DMS153 (cell line): Measurements from ENCODE around the gene MGLL.
"Not testable (repeated sequence)": the region's sequence is repeated elsewhere in the genome, so short reads cannot be mapped to it uniquely, and the experiment has no call there.

Experiments used
- DNase-seq: peaks from one replicate; lab custom pipeline; 2025; lab: John Stamatoyannopoulos, UW

The MGLL gene

GRCh38 chr3:127689266-127689860 lies 133.0 kb downstream of the MGLL start:
- DNase-seq, result no peak

GRCh38 chr3:127688416-127689265 lies 133.7 kb downstream of the MGLL start:
- no peak for DNase-seq

- no peak for DNase-seq
Measured at GRCh38 chr3:127688022-127688415, 134.3 kb downstream of the MGLL start.

- DNase-seq, result no peak
Measured at GRCh38 chr3:127687228-127687737, 135.0 kb downstream of the MGLL start.

- no peak for DNase-seq
Measured at GRCh38 chr3:127686512-127686894, 135.8 kb downstream of the MGLL start.

- no peak for DNase-seq
Measured at GRCh38 chr3:127685708-127686511, 136.4 kb downstream of the MGLL start.

- no peak for DNase-seq
Measured at GRCh38 chr3:127684871-127685707, 137.2 kb downstream of the MGLL start.

- no peak for DNase-seq
Measured at GRCh38 chr3:127682561-127682960, 139.8 kb downstream of the MGLL start.

GRCh38 chr3:127682175-127682554 lies 140.2 kb downstream of the MGLL start:
- DNase-seq, result not testable (repeated sequence)

- DNase-seq, result no peak
Measured at GRCh38 chr3:127680798-127681221, 141.5 kb downstream of the MGLL start.

GRCh38 chr3:127680146-127680661 lies 142.1 kb downstream of the MGLL start:
- DNase-seq, result no peak

GRCh38 chr3:127679534-127680145 lies 142.7 kb downstream of the MGLL start:
- no peak for DNase-seq

GRCh38 chr3:127678611-127679533 lies 143.4 kb downstream of the MGLL start:
- DNase-seq, result no peak

- no peak for DNase-seq
Measured at GRCh38 chr3:127678315-127678599, 144.1 kb downstream of the MGLL start.

- no peak for DNase-seq
Measured at GRCh38 chr3:127677541-127678314, 144.6 kb downstream of the MGLL start.

- no peak for DNase-seq
Measured at GRCh38 chr3:127676921-127677351, 145.4 kb downstream of the MGLL start.

GRCh38 chr3:127676456-127676855 lies 145.9 kb downstream of the MGLL start:
- DNase-seq, result no peak

- no peak for DNase-seq
Measured at GRCh38 chr3:127675651-127676391, 146.5 kb downstream of the MGLL start.

GRCh38 chr3:127674790-127675189 lies 147.5 kb downstream of the MGLL start:
- DNase-seq, result no peak
